Activated CD4-positive, alpha-beta memory T cell treated with anti-CD3 and anti-CD28 coated beads for 36 hours (primary cell): ENCODE results near the gene AKAP3. TPM values are rescaled to one million over a fixed set of nuclear protein-coding genes. Genes with fewer than 3 reads are reported as not detected.

Experiments
- CTCF ChIA-PET: fragments of 350-600 bp; sonication (Branson Sonifier 250); formaldehyde crosslinking; loops from one replicate; lab custom pipeline; 2021; ENCODE audit warnings: antibody characterized with exemption, inconsistent platforms; lab: Charles Lee
- POLR2A ChIA-PET: fragments of 350-600 bp; sonication (Branson Sonifier 250); formaldehyde crosslinking; loops from one replicate; lab custom pipeline; 2021; ENCODE audit warnings: antibody characterized with exemption; lab: Charles Lee
- DNase-seq: peaks from one replicate; pipeline ENCODE4 v3.0.0-alpha.2; 2020
- H3K27ac Mint-ChIP-seq: one replicate; pipeline ENCODE4 v1.8.0; 2021; ENCODE audit warnings: mixed read lengths
- H3K27me3 Mint-ChIP-seq: one replicate; pipeline ENCODE4 v1.8.0; 2021; ENCODE audit warnings: mixed read lengths
- H3K36me3 Mint-ChIP-seq: one replicate; pipeline ENCODE4 v1.8.0; 2021; ENCODE audit warnings: mixed read lengths
- H3K4me1 Mint-ChIP-seq: one replicate; pipeline ENCODE4 v1.8.0; 2021; ENCODE audit warnings: low read depth, mixed read lengths
- H3K4me3 Mint-ChIP-seq: one replicate; pipeline ENCODE4 v1.8.0; 2021; ENCODE audit warnings: mild to moderate bottlenecking, mixed read lengths
- H3K9me3 Mint-ChIP-seq: one replicate; pipeline ENCODE4 v1.8.0; 2021; ENCODE audit warnings: mixed read lengths
- intact Hi-C: fragments of 100-400 bp; cut with micrococcal nuclease; formaldehyde crosslinking; loops from one replicate; pipeline ENCODE4 v1.15.1; 2023
- total RNA-seq, 2 experiments: library from RNA; stranded (reverse); gene quantifications; one replicate each; pipeline ENCODE4 v1.2.3, GENCODE V29; 2021

Gene AKAP3
- total RNA-seq, 2 experiments from 2014 or later: 2.9 to 3.1 TPM

DNA sequence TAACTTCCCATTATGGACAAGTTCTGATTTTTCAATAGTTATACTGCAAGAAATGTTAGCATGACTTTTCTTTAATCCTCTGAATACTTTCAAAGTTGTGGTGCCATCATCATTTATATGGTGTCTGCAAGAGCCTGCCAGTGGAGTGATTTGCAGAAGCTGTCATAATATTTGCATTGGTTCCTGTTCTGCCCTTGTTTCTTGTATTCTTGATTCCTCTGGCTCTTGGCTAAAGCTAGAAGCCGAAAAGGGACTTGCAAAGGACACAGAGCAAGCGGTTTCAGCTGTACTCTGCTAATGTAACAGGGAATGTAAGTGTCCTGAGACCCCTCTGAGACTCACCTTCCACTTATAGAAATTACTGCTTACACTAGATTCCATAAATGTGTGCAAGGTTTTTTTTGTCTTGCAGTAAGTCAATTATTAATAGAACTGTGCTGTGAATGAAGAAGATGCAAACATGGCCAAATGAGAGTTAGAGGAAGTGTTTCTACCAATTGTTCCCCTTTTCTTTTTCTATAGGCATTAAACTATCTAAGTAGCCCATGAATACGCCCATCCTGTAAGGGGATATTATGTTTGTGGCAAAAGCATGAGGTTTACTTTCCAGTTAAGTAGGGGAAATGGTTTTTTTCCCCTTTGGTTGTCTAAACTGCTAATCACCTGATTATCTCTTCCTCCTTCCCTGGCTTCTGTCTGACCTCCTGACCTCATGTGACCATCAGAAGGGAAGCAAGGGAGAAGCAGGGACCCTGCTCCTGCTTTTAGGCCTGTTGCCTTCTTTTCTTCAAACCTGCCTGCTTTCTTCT, 81.6 kb downstream of the AKAP3 start:
- H3K4me3 Mint-ChIP-seq: no peak overlapping the region
- peaks cover 5% of the 10 kb centered on the region for H3K27me3 Mint-ChIP-seq
- DNase-seq: no peak
- intact Hi-C loops: no loop called here
- H3K27ac Mint-ChIP-seq: no peak overlapping the region
- CTCF ChIA-PET: no interaction called here
- no peaks in the 10 kb centered on the region for H3K36me3 Mint-ChIP-seq
- POLR2A ChIA-PET: no interaction called here
- no peaks in the 10 kb centered on the region for H3K9me3 Mint-ChIP-seq
- H3K4me1 Mint-ChIP-seq: no peaks in the 10 kb centered on the region

DNA sequence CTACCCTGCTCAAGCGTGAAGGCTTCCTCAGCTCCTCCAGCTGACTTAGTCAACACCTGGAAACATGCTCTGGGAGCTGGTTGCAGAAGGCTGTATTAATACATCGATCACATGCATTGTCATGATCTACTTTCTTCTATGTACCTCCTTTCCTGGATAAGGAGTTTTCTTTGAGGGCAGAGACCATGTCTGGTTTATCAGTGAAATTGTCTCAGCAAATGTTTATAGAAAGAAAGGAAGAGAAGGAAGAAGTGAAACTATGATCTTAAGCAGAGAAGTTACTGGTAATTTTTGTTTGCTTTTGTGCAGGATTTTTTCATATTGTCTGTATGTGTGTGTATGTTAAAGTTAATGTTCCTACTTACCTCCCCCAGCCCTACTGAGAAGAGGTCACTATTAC, 82.4 kb downstream of the AKAP3 start:
- H3K9me3 Mint-ChIP-seq: no peaks in the 10 kb centered on the region
- no peaks in the 10 kb centered on the region for H3K4me1 Mint-ChIP-seq
- DNase-seq: no peak
- H3K36me3 Mint-ChIP-seq: no peaks in the 10 kb centered on the region
- CTCF ChIA-PET: no interaction called here
- H3K4me3 Mint-ChIP-seq: no peak overlapping the region
- H3K27me3 Mint-ChIP-seq: peaks cover 5% of the 10 kb centered on the region
- intact Hi-C loops: no loop called here
- no peak overlapping the region for H3K27ac Mint-ChIP-seq
- POLR2A ChIA-PET: no interaction called here

Other genes with a start within 250 kb of the AKAP3 start
- not detected for gene FGF6, start 203.2 kb downstream of the AKAP3 start, total RNA-seq
- 10 to 100 TPM; 44.6 to 49.7 TPM for gene RAD51AP1, start 110.2 kb downstream of the AKAP3 start, total RNA-seq
- 10 to 100 TPM; 26.0 to 26.7 TPM for gene DYRK4, start 86.8 kb downstream of the AKAP3 start, total RNA-seq
- gene NDUFA9, start 63 bp upstream of the AKAP3 start, total RNA-seq: 100 to 1,000 TPM; 119 to 122 TPM
- 1 to 10 TPM in 1 of 2 experiments, under 1 TPM in 1; 0.97 to 1.3 TPM for gene GALNT8, start 71.3 kb upstream of the AKAP3 start, total RNA-seq